GM23338 (cell line): ENCODE data around the gene CLIC5. TPM values are rescaled to one million over a fixed set of nuclear protein-coding genes. Genes with fewer than 3 reads are reported as not detected.

ENCODE experiments used
- ATAC-seq: fragments of 200-7000 bp; cut with Tn5 transposase; 3 replicates; pipeline ENCODE4 v1.9.1; 2020
- DNase-seq: peaks from one replicate; pipeline ENCODE4 v3.0.0-alpha.2; 2015; ENCODE audit warnings: low spot score
- H2AFZ ChIP-seq: fragments of 200-600 bp; sonication (generic); 2 replicates; pipeline ENCODE4 v1.8.0; 2016; ENCODE audit warnings: antibody characterized with exemption, mild to moderate bottlenecking, moderate library complexity
- H3F3A ChIP-seq: fragments of 200-600 bp; sonication (generic); replicated peaks from 2 replicates; pipeline ENCODE4 v1.8.0; 2017; ENCODE audit warnings: antibody characterized with exemption, mixed run types, low read depth
- H3K27ac ChIP-seq: fragments of 200-600 bp; sonication (generic); 2 replicates; pipeline ENCODE4 v1.6.1; 2016; ENCODE audit warnings: low read depth
- H3K27me3 ChIP-seq: fragments of 200-600 bp; sonication (generic); 2 replicates; pipeline ENCODE4 v1.8.0; 2016; ENCODE audit warnings: mild to moderate bottlenecking, mixed run types, moderate library complexity; ENCODE audit not compliant: insufficient read depth
- H3K36me3 ChIP-seq: fragments of 200-600 bp; sonication (generic); 2 replicates; pipeline ENCODE4 v1.8.0; 2016; ENCODE audit warnings: mild to moderate bottlenecking; ENCODE audit not compliant: insufficient read depth
- H3K4me1 ChIP-seq: fragments of 200-600 bp; sonication (generic); 2 replicates; pipeline ENCODE4 v1.8.0; 2016; ENCODE audit warnings: mild to moderate bottlenecking, moderate library complexity; ENCODE audit not compliant: insufficient read depth
- H3K4me2 ChIP-seq: fragments of 200-600 bp; sonication (generic); 2 replicates; pipeline ENCODE4 v1.7.1; 2017; ENCODE audit warnings: mixed run types
- H3K4me3 ChIP-seq: fragments of 200-600 bp; sonication (generic); 2 replicates; pipeline ENCODE4 v1.6.1; 2016; ENCODE audit warnings: mixed run types
- H3K79me2 ChIP-seq: fragments of 200-600 bp; sonication (generic); replicated peaks from 2 replicates; pipeline ENCODE4 v1.8.0; 2017; ENCODE audit warnings: mild to moderate bottlenecking; ENCODE audit not compliant: insufficient read depth
- H3K9me2 ChIP-seq: fragments of 200-600 bp; sonication (generic); 2 replicates; pipeline ENCODE4 v1.8.0; 2017; ENCODE audit not compliant: insufficient read depth
- H4K20me1 ChIP-seq: fragments of 200-600 bp; sonication (generic); replicated peaks from 2 replicates; pipeline ENCODE4 v1.8.0; 2017; ENCODE audit warnings: mild to moderate bottlenecking; ENCODE audit not compliant: insufficient read depth
- H3K27ac Mint-ChIP-seq: 2 replicates; pipeline ENCODE4 v1.8.0; 2020; ENCODE audit warnings: inconsistent platforms, mild to moderate bottlenecking, moderate library complexity, mixed read lengths
- H3K27me3 Mint-ChIP-seq: 3 replicates; pipeline ENCODE4 v1.8.0; 2022; ENCODE audit warnings: low read depth, mild to moderate bottlenecking, moderate library complexity, mixed read lengths, inconsistent platforms; ENCODE audit not compliant: insufficient read depth, poor library complexity
- H3K36me3 Mint-ChIP-seq: 3 replicates; pipeline ENCODE4 v1.8.0; 2021; ENCODE audit warnings: low read depth, mild to moderate bottlenecking, inconsistent platforms, moderate library complexity, mixed read lengths
- H3K4me1 Mint-ChIP-seq: 3 replicates; pipeline ENCODE4 v1.8.0; 2020; ENCODE audit warnings: mild to moderate bottlenecking, inconsistent platforms, mixed read lengths
- H3K4me3 Mint-ChIP-seq: 3 replicates; pipeline ENCODE4 v1.8.0; 2021; ENCODE audit warnings: moderate library complexity, mild to moderate bottlenecking, inconsistent platforms, mixed read lengths
- H3K9me3 Mint-ChIP-seq: 3 replicates; pipeline ENCODE4 v1.8.0; 2020; ENCODE audit warnings: moderate library complexity, mild to moderate bottlenecking, inconsistent platforms, mixed read lengths
- CREB1 ChIP-seq: fragments of 250-450 bp; sonication (Bioruptor Pico); IDR thresholded peaks from 2 replicates; pipeline ENCODE4 v1.5.0; 2020; ENCODE audit warnings: low read depth, mild to moderate bottlenecking, moderate library complexity
- CTCF ChIP-seq, 2 experiments: fragments of 200-600 bp in 1 of 2; sonication (generic) in 1 of 2; conservative IDR thresholded peaks; 2 replicates each; pipeline versions ENCODE4 v1.5.1 to v1.6.1; 2016 to 2017; ENCODE audit warnings: antibody characterized with exemption in 2 of 2, low read depth in 2 of 2, mild to moderate bottlenecking in 2 of 2, moderate library complexity in 1 of 2
- ETS1 ChIP-seq: IDR thresholded peaks from 2 replicates; pipeline ENCODE4 v1.6.1; 2016; ENCODE audit warnings: antibody characterized with exemption
- EZH2 ChIP-seq: fragments of 200-600 bp; sonication (generic); IDR thresholded peaks from one replicate; pipeline ENCODE4 v1.8.0; 2017; ENCODE audit warnings: antibody characterized with exemption, mild to moderate bottlenecking, low read depth; ENCODE audit not compliant: unreplicated experiment
- EZH2phosphoT487 ChIP-seq: fragments of 200-600 bp; sonication (generic); IDR thresholded peaks from one replicate; pipeline ENCODE4 v1.8.1; 2018; ENCODE audit warnings: antibody characterized with exemption; ENCODE audit not compliant: unreplicated experiment
- JUNB ChIP-seq: IDR thresholded peaks from one replicate; pipeline ENCODE4 v1.6.1; 2016; ENCODE audit warnings: antibody characterized with exemption; ENCODE audit not compliant: unreplicated experiment
- NANOG ChIP-seq: IDR thresholded peaks from 2 replicates; pipeline ENCODE4 v1.6.1; 2016; ENCODE audit warnings: antibody characterized with exemption, borderline replicate concordance
- POLR2AphosphoS5 ChIP-seq: IDR thresholded peaks from 2 replicates; pipeline ENCODE4 v1.6.1; 2016; ENCODE audit warnings: antibody characterized with exemption, low read depth
- REST ChIP-seq: IDR thresholded peaks from one replicate; pipeline ENCODE4 v1.6.1; 2018; ENCODE audit warnings: antibody characterized with exemption; ENCODE audit not compliant: unreplicated experiment
- STAT1 ChIP-seq: IDR thresholded peaks from one replicate; pipeline ENCODE4 v1.6.1; 2016; ENCODE audit warnings: antibody characterized with exemption; ENCODE audit not compliant: unreplicated experiment
- ZNF114 ChIP-seq: fragments of 250-450 bp; sonication (Bioruptor Pico); IDR thresholded peaks from 2 replicates; pipeline ENCODE4 v1.5.0; 2020; ENCODE audit warnings: mild to moderate bottlenecking, moderate library complexity
- ZNF331 ChIP-seq: fragments of 250-450 bp; sonication (Bioruptor Pico); IDR thresholded peaks from 2 replicates; pipeline ENCODE4 v1.5.0; 2020; ENCODE audit warnings: low read depth, mild to moderate bottlenecking, moderate library complexity
- ZNF462 ChIP-seq: fragments of 250-450 bp; sonication (Bioruptor Pico); IDR thresholded peaks from 2 replicates; pipeline ENCODE4 v1.5.0; 2020; ENCODE audit warnings: mild to moderate bottlenecking, moderate library complexity
- polyA plus RNA-seq: library from polyadenylated mRNA; unstranded; fragments of >200 nt; fragmentation: Nextera tagmentation; extraction: Ambion mirVana; gene quantifications from 2 replicates; pipeline ENCODE4 v1.2.1, GENCODE V29; 2016
- total RNA-seq: library from RNA; depleted of rRNA; stranded (reverse); fragments of >200 nt; shearing (Covaris generic); gene quantifications from 2 replicates; pipeline ENCODE4 v1.2.3, GENCODE V29; 2014

CLIC5 gene
- total and polyA plus RNA-seq, 2 experiments from 2014 or later = 0.08 TPM; not detected in 1

GRCh38 chr6:46010771-46011170 is 4.9 kb downstream of the CLIC5 start:
- Mint-ChIP-seq H3K36me3 (no peaks in the 10 kb centered on the region), H3K9me3 (no peaks in the 10 kb centered on the region), H3K4me3 (no peak overlapping the region), H3K27ac (no peak overlapping the region), H3K4me1 (peaks cover 34% of the 10 kb centered on the region), H3K27me3 (peaks cover 29% of the 10 kb centered on the region)
- H2AFZ ChIP-seq = no peak overlapping the region
- no peaks in the 10 kb centered on the region for H3K79me2 ChIP-seq
- ATAC-seq (no peak), DNase-seq (no peak)
- H4K20me1 ChIP-seq = no peaks in the 10 kb centered on the region
- H3K4me3 ChIP-seq = no peak overlapping the region
- peaks cover 5% of the 10 kb centered on the region; the same call in 1 of the 2 replicates for H3F3A ChIP-seq
- peaks cover 20% of the 10 kb centered on the region for H3K27me3 ChIP-seq
- TF ChIP-seq ZNF114 (CRISPR knock-in tag) (no peak), ZNF462 (CRISPR knock-in tag) (no peak), CREB1 (CRISPR knock-in tag) (no peak), REST (no peak), JUNB (no peak), NANOG (no peak), POLR2AphosphoS5 (no peak), EZH2phosphoT487 (no peak), CTCF (conservative IDR thresholded peaks at IDR 0.05; ENCODE audit: low read depth in 2 of 2) (no peak), STAT1 (no peak), ZNF331 (CRISPR knock-in tag) (no peak), EZH2 (no peak), ETS1 (no peak)
- H3K36me3 ChIP-seq = no peaks in the 10 kb centered on the region
- H3K4me2 ChIP-seq = no peak overlapping the region
- H3K27ac ChIP-seq = no peak overlapping the region
- H3K4me1 ChIP-seq = peaks cover 21% of the 10 kb centered on the region
- peaks cover 7% of the 10 kb centered on the region; the same call in 1 of the 2 replicates for H3K9me2 ChIP-seq
